CD4-positive, CD25-positive, alpha-beta regulatory T cell (primary cell): Measurements from ENCODE around the gene SLC50A1. TPM values are rescaled to one million over a fixed set of nuclear protein-coding genes. Genes with fewer than 3 reads are reported as not detected.

Experiments used
- ATAC-seq, 2 donors: fragments of 150-1000 bp; cut with Tn5 transposase; one replicate each; pipeline ENCODE4 v1.10.0; 2021; ENCODE audit warnings: low read depth in 2 of 2, moderate number of reproducible peaks in 2 of 2, moderate library complexity in 1 of 2
- DNase-seq, 3 donors: peaks; one replicate each; pipeline versions ENCODE4 v3.0.0 to v3.0.0-alpha.2; 2012 to 2022; ENCODE audit warnings: mixed read lengths in 1 of 3
- H3K27ac ChIP-seq: one replicate; pipeline ENCODE4 v1.7.0; 2013; ENCODE audit warnings: mild to moderate bottlenecking, low read length; ENCODE audit not compliant: insufficient read depth, poor library complexity, severe bottlenecking
- H3K27me3 ChIP-seq: one replicate; pipeline ENCODE4 v1.7.0; 2013; ENCODE audit warnings: low read length; ENCODE audit not compliant: control insufficient read depth, insufficient read depth
- H3K36me3 ChIP-seq: one replicate; pipeline ENCODE4 v1.7.0; 2013; ENCODE audit warnings: mild to moderate bottlenecking, low read length, moderate library complexity; ENCODE audit not compliant: control insufficient read depth, insufficient read depth
- H3K4me1 ChIP-seq: 2 replicates; pipeline ENCODE4 v1.7.0; 2013; ENCODE audit warnings: mild to moderate bottlenecking, low read length; ENCODE audit not compliant: insufficient read depth, control insufficient read depth, poor library complexity, severe bottlenecking
- H3K4me3 ChIP-seq: one replicate; pipeline ENCODE4 v1.7.0; 2013; ENCODE audit warnings: low read depth, mild to moderate bottlenecking, low read length, moderate library complexity
- H3K9me3 ChIP-seq, 2 experiments: 1 replicate in 1 of 2; 2 replicates in 1 of 2; pipeline ENCODE4 v1.7.0; 2013; ENCODE audit warnings: low read length in 2 of 2, mild to moderate bottlenecking in 1 of 2, moderate library complexity in 1 of 2; ENCODE audit not compliant: control insufficient read depth in 2 of 2
- H3K27ac Mint-ChIP-seq, 3 donors: one replicate each; pipeline ENCODE4 v1.8.0; 2020 to 2022; ENCODE audit warnings: mild to moderate bottlenecking in 3 of 3, mixed read lengths in 3 of 3, moderate library complexity in 2 of 3
- H3K27me3 Mint-ChIP-seq: one replicate; pipeline ENCODE4 v1.8.0; 2022; ENCODE audit warnings: mild to moderate bottlenecking, mixed read lengths
- H3K36me3 Mint-ChIP-seq: one replicate; pipeline ENCODE4 v1.8.0; 2020; ENCODE audit warnings: mixed read lengths
- H3K4me1 Mint-ChIP-seq, 4 donors: one replicate each; pipeline ENCODE4 v1.8.0; 2020 to 2022; ENCODE audit warnings: mixed read lengths in 4 of 4, mild to moderate bottlenecking in 1 of 4
- H3K4me3 Mint-ChIP-seq, 4 donors: one replicate each; pipeline ENCODE4 v1.8.0; 2020 to 2022; ENCODE audit warnings: mild to moderate bottlenecking in 4 of 4, mixed read lengths in 4 of 4, moderate library complexity in 3 of 4
- H3K9me3 Mint-ChIP-seq, 7 donors: one replicate each; pipeline ENCODE4 v1.8.0; 2020 to 2022; ENCODE audit warnings: mixed read lengths in 7 of 7, mild to moderate bottlenecking in 3 of 7, moderate library complexity in 2 of 7
- polyA plus RNA-seq, 4 donors: library from polyadenylated mRNA; unstranded; fragments of 300-500 nt; fragmentation: Illumina TruSeq; gene quantifications; one replicate each; pipeline ENCODE4 v1.2.3, GENCODE V29; 2021
- total RNA-seq: library from RNA; stranded (reverse); gene quantifications from one replicate; pipeline ENCODE4 v1.2.3, GENCODE V29; 2022

The SLC50A1 gene
- total and polyA plus RNA-seq, 5 donors from 2014 or later, result 24.1 to 59.3 (median 45.4) TPM

GRCh38 chr1:155093911-155094621, 41.6 kb upstream of the SLC50A1 start:
- Histone ChIP-seq H3K4me1 (no peaks in the 10 kb centered on the region), H3K9me3 (no peaks in the 10 kb centered on the region), H3K27me3 (peaks cover 4% of the 10 kb centered on the region), H3K27ac (no peak overlapping the region), H3K4me3 (no peak overlapping the region), H3K36me3 (no peaks in the 10 kb centered on the region)
- Mint-ChIP-seq H3K36me3 (no peaks in the 10 kb centered on the region), H3K27ac (no peak overlapping the region), H3K4me3 (no peak overlapping the region), H3K4me1 (peaks cover 0 to 6% (median 2%) of the 10 kb centered on the region in 4 donors), H3K27me3 (peaks cover 33% of the 10 kb centered on the region), H3K9me3 (no peaks in the 10 kb centered on the region)
- ATAC-seq (peak; percentile 45 to 54), DNase-seq (peak in 1 of 3 donors; percentile 61)

- H3K4me3 ChIP-seq, result no peak overlapping the region
- H3K4me3 Mint-ChIP-seq, result no peak overlapping the region
- H3K27me3 ChIP-seq, result peaks cover 4% of the 10 kb centered on the region
- DNase-seq (no peak), ATAC-seq (no peak)
- no peaks in the 10 kb centered on the region for H3K9me3 Mint-ChIP-seq
- H3K27ac ChIP-seq, result no peak overlapping the region
- no peaks in the 10 kb centered on the region for H3K9me3 ChIP-seq
- H3K27ac Mint-ChIP-seq, result no peak overlapping the region
- no peaks in the 10 kb centered on the region for H3K4me1 ChIP-seq
- H3K36me3 Mint-ChIP-seq, result no peaks in the 10 kb centered on the region
- H3K4me1 Mint-ChIP-seq, result peaks cover 0 to 6% (median 2%) of the 10 kb centered on the region in 4 donors
- H3K36me3 ChIP-seq, result no peaks in the 10 kb centered on the region
- peaks cover 33% of the 10 kb centered on the region for H3K27me3 Mint-ChIP-seq
Observed at GRCh38 chr1:155094622-155094948, 41.1 kb upstream of the SLC50A1 start.

GRCh38 chr1:155099331-155099730, 36.3 kb upstream of the SLC50A1 start:
- Mint-ChIP-seq H3K36me3 (no peaks in the 10 kb centered on the region), H3K9me3 (no peaks in the 10 kb centered on the region), H3K4me3 (no peak overlapping the region), H3K27me3 (peaks cover 28% of the 10 kb centered on the region), H3K27ac (no peak overlapping the region), H3K4me1 (no peaks in the 10 kb centered on the region)
- DNase-seq (no peak), ATAC-seq (no peak)
- Histone ChIP-seq H3K27ac (no peak overlapping the region), H3K4me3 (no peak overlapping the region), H3K9me3 (no peaks in the 10 kb centered on the region), H3K27me3 (peaks cover 4% of the 10 kb centered on the region), H3K36me3 (no peaks in the 10 kb centered on the region), H3K4me1 (no peaks in the 10 kb centered on the region)

GRCh38 chr1:155103325-155103724, 32.3 kb upstream of the SLC50A1 start:
- H3K36me3 ChIP-seq, result no peaks in the 10 kb centered on the region
- no peak overlapping the region for H3K27ac Mint-ChIP-seq
- ATAC-seq (no peak), DNase-seq (no peak)
- no peaks in the 10 kb centered on the region for H3K36me3 Mint-ChIP-seq
- peaks cover 30% of the 10 kb centered on the region for H3K27me3 Mint-ChIP-seq
- H3K27ac ChIP-seq, result no peak overlapping the region
- H3K4me3 ChIP-seq, result no peak overlapping the region
- H3K4me1 ChIP-seq, result no peaks in the 10 kb centered on the region
- H3K9me3 Mint-ChIP-seq, result no peaks in the 10 kb centered on the region
- no peak overlapping the region for H3K4me3 Mint-ChIP-seq
- H3K4me1 Mint-ChIP-seq, result no peaks in the 10 kb centered on the region
- H3K27me3 ChIP-seq, result no peaks in the 10 kb centered on the region
- no peaks in the 10 kb centered on the region for H3K9me3 ChIP-seq

GRCh38 chr1:155104605-155105534, 30.8 kb upstream of the SLC50A1 start:
- no peaks in the 10 kb centered on the region for H3K9me3 ChIP-seq
- no peaks in the 10 kb centered on the region for H3K36me3 ChIP-seq
- DNase-seq, result no peak
- Mint-ChIP-seq H3K9me3 (no peaks in the 10 kb centered on the region), H3K4me3 (no peak overlapping the region), H3K36me3 (no peaks in the 10 kb centered on the region), H3K27me3 (peaks cover 27% of the 10 kb centered on the region), H3K27ac (no peak overlapping the region), H3K4me1 (no peaks in the 10 kb centered on the region)
- H3K27me3 ChIP-seq, result no peaks in the 10 kb centered on the region
- no peak overlapping the region for H3K27ac ChIP-seq
- H3K4me3 ChIP-seq, result no peak overlapping the region
- H3K4me1 ChIP-seq, result no peaks in the 10 kb centered on the region
- no peak for ATAC-seq

- no peak overlapping the region for H3K27ac Mint-ChIP-seq
- no peaks in the 10 kb centered on the region for H3K27me3 ChIP-seq
- no peaks in the 10 kb centered on the region for H3K36me3 ChIP-seq
- DNase-seq (no peak), ATAC-seq (no peak)
- H3K27me3 Mint-ChIP-seq, result peaks cover 34% of the 10 kb centered on the region
- no peaks in the 10 kb centered on the region for H3K9me3 Mint-ChIP-seq
- H3K4me3 ChIP-seq, result no peak overlapping the region
- H3K4me3 Mint-ChIP-seq, result no peak overlapping the region
- H3K4me1 Mint-ChIP-seq, result no peaks in the 10 kb centered on the region
- H3K4me1 ChIP-seq, result no peaks in the 10 kb centered on the region
- no peak overlapping the region for H3K27ac ChIP-seq
- H3K36me3 Mint-ChIP-seq, result no peaks in the 10 kb centered on the region
- no peaks in the 10 kb centered on the region for H3K9me3 ChIP-seq
Observed at GRCh38 chr1:155105604-155106011, 30.0 kb upstream of the SLC50A1 start.

GRCh38 chr1:155106862-155107261, 28.8 kb upstream of the SLC50A1 start:
- Mint-ChIP-seq H3K27ac (no peak overlapping the region), H3K4me1 (no peaks in the 10 kb centered on the region), H3K9me3 (no peaks in the 10 kb centered on the region), H3K36me3 (no peaks in the 10 kb centered on the region), H3K4me3 (no peak overlapping the region), H3K27me3 (peaks cover 34% of the 10 kb centered on the region)
- DNase-seq (no peak), ATAC-seq (no peak)
- H3K27me3 ChIP-seq, result no peaks in the 10 kb centered on the region
- H3K4me3 ChIP-seq, result no peak overlapping the region
- H3K9me3 ChIP-seq, result no peaks in the 10 kb centered on the region
- no peaks in the 10 kb centered on the region for H3K4me1 ChIP-seq
- no peaks in the 10 kb centered on the region for H3K36me3 ChIP-seq
- H3K27ac ChIP-seq, result no peak overlapping the region
